ENCODE results near the gene CDYL2.

GRCh38 chr16:80604600-80605355 is 199.6 kb downstream of the CDYL2 start:
- TF ChIP-seq CTCF (IDR thresholded peaks at IDR 0.05 in 4 of 5, conservative IDR thresholded peaks at IDR 0.05 in 1 of 5): no peak
- no peak for TF ChIP-seq POLR2A (IDR thresholded peaks at IDR 0.05)
